ENCODE data around the gene YPEL3.

Gene YPEL3

GRCh38 chr16:30088832-30089624, 7.0 kb downstream of the YPEL3 start:
- DNase-seq: no peak

- DNase-seq: no peak
Observed at GRCh38 chr16:30088237-30088831, 7.7 kb downstream of the YPEL3 start.

DNA sequence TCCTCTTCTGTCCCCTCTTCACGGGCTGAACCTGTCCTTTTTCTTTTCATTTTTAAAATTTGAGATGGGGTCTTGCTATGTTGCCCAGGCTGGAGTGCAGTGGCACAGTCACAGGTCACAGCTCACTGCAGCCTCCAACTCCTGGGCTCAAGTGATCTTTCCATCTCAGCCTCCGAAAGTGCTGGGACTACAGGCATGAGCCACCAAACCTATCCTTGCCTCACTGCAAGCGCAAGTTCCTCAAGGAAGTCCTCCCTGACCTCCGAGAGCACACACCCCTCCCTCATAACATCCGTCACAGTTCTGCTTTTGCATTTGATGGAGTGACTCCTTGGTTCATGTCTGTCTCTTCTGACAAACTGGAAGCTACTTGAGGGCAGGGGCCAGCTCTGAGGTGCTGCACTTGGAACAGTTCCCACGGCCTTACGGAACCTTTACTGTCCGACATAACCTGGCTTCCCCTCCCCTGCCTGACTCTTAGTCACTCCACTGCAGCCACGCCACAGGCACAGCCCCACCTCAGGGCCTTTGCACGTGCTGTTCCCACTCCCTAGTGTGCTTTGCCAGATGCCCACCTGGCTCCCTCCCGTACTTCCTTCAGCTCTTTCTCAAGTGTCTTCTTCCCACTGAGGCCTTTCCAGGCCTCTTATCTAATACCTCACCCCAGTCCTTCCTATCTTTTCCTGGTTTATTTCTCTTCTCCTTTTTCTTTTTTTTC, 8.7 kb downstream of the YPEL3 start:
- no peak for DNase-seq

DNA sequence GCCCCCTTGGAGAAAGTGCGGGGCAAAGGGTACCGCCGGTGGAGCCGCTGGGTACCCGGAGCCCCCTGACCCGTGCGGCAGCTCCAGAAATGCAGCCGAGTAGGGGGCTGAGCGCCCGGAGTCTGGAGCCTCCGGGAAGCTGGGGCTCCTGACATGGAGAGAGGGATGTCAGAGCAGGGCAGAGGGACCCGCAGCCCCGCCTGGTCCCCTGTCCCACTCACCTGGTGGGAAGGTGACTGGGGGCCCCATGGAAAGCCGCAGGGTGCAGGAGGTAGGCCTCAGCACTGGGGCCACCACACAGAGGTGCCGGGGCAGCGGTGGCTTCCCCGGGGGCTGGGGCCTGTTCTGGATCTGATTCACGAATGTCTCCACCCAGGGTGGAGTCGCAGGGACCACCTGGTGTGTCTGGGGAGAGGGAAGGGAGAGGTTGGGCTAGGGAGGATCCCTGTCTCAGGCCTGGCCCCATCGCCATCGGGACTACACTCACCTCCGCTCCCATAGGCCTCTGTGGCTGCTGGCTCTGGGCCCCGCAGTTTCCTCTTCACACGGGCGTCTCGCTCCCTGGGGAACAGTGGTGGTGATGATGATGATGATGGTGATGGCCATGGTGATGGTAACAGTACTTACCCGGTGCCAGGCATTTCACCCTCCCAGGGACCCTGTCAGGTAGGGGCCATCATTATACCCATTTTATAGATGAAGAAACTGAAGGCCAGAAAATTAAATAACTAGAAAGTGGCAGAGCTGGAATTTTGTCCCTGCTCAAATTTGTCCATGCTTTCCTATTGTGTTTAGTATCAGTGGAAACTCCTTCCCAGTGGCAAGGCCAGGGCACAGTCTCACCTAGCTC, 9.5 kb downstream of the YPEL3 start:
- no peak for DNase-seq

DNA sequence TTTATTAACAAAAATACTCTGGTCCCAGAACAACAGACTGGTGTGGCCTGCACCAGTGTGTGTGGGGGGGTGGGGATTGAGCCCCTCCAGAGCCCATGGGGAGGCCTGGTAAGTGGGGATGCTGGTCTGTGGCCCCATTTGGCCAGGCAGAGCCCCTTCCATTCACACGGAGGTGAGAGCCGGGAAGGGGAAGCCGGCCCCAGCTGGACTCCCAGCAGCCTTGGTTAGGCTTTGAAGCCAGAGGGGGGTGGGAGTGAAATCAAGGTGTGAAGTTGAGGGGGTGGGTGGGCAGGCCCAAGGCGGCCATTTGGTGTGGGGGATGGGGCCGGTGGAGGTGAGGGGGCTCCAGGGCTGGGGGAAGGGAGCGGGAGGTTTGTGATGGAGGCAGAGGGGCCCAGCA, 10.2 kb downstream of the YPEL3 start:
- no peak for DNase-seq

GRCh38 chr16:30085247-30085646, 10.8 kb downstream of the YPEL3 start:
- DNase-seq: no peak

GRCh38 chr16:30084816-30085159, 11.2 kb downstream of the YPEL3 start:
- no peak for DNase-seq

DNA sequence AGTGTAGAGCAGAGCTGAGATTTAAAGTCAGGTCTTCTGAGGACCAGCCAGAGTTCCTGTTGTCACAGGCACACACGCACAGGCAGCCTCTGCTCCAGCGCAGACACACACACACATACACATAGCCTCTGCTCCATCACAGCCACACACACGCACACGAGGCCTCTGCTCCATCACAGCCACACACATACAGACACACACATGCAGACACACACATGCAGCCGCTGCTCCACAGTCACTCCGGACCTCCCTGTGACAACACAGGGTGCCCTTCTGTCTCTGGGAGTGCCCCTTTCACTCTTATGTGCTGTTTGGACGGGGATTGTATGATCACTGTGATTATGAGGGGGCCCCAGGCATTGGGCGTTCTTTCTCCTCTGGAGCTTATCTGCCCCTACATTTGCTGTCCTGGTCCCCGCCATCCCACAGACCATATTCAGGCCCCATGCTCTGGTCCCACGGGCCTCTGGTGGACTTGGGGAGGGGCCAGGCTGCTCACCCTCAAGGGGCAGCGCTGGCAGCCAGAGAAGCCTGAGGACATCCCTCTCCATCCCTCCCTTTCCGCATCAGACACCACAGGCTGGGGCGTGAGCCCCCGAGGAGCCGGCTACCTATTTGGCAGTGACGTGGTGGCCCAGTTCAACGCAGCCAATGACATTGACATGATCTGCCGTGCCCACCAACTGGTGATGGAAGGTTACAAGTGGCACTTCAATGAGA, 11.8 kb downstream of the YPEL3 start:
- no peak for DNase-seq

GRCh38 chr16:30083216-30084055, 12.6 kb downstream of the YPEL3 start:
- DNase-seq: no peak

- DNase-seq: no peak
Observed at GRCh38 chr16:30082545-30083090, 13.4 kb downstream of the YPEL3 start.

GRCh38 chr16:30079480-30079879, 16.5 kb downstream of the YPEL3 start:
- no peak for DNase-seq

GRCh38 chr16:30078744-30079143, 17.3 kb downstream of the YPEL3 start:
- DNase-seq: no peak

GRCh38 chr16:30077656-30078055, 18.4 kb downstream of the YPEL3 start:
- DNase-seq: no peak

DNA sequence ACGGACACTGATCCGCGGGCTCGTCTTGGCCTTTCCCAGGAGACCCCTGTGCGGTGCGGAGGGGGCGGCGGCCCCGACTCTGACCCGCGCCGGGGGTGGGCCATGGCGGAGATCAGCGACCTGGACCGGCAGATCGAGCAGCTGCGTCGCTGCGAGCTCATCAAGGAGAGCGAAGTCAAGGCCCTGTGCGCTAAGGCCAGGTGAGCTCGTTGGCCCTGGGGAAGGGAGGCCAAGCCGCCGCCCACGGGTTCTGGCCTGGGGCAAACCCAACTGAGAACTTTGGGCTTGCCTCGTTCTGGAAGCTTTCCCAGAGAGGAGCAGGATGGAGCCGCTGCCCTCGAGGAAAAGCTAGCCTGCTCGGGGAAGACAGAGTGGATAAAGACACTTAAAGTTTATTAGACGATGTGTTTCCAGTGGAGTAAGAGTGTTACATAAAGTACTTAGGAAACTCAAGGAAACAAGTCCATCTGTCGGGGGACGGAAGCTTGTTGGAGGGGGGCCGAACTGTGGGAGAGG, 19.7 kb downstream of the YPEL3 start:
- DNase-seq: no peak

- peak; percentile 80 for DNase-seq
Observed at GRCh38 chr16:30075503-30076275, 20.3 kb downstream of the YPEL3 start, which contains the start of gene PPP4C. PPP4C (plus strand) TSS chr16:30075994; CDS start chr16:30076378, 384 bp downstream.

DNA sequence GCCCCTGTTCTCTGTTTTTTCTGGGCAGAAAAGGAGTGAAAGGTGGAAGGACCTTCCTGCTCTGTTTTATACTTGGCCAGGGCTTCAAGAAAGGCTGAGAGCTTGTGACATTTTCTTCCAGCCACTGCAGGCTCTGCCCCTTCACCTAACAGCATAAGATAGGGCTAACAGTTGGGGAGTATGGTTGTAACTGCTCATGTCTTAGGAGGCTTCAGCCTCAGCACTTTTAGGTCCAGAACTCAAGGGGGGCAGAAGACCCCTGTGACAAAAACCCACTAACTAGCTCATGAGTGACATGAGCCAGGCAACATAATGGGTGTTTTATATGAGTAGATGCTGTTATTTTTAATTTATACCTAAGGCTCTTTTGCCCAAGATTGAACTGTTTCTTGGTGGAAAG, 25.5 kb downstream of the YPEL3 start:
- no peak for DNase-seq

- no peak for DNase-seq
Observed at GRCh38 chr16:30069611-30070462, 26.2 kb downstream of the YPEL3 start.

DNA sequence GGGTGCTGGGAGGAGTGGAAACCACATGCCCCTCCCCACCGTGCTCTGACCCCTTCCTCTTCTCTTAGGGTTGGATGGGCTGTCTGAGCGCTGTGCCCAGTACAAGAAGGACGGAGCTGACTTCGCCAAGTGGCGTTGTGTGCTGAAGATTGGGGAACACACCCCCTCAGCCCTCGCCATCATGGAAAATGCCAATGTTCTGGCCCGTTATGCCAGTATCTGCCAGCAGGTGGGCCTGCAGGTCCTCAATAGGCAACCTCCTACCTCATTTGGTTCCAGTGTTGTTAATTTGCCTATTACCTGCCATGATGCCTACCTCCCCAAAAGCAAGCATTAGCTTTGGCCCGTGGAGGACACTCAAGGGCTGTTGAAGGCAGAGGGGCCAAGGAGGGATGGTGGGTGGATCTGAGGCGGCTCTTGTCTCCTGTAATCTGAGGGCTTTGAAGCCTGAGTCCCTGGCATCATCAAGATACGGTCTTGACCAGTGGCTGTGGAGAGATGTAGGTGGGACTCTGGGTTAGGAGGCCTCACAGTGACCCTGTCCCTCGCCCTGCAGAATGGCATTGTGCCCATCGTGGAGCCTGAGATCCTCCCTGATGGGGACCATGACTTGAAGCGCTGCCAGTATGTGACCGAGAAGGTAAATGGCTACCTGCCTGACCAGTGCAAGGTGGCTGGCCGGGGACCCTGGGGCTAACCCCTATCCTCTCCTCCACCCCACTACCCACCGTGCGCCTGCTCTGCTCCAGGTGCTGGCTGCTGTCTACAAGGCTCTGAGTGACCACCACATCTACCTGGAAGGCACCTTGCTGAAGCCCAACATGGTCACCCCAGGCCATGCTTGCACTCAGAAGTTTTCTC, 27.0 kb downstream of the YPEL3 start:
- DNase-seq: no peak

All from NK-92 treated with Interleukin-12 subunit alpha and Interleukin-12 subunit beta, amount 100 ng/mL, for 24 hours (cell line).